Neural progenitor cell (in vitro differentiated cells): ENCODE measurements around the gene CXCL12.

ENCODE experiments used
- EZH2 ChIP-seq: fragments of 200-600 bp; sonication (generic); IDR thresholded peaks from 2 replicates; pipeline ENCODE4 v1.6.1; 2017; ENCODE audit warnings: antibody characterized with exemption, mild to moderate bottlenecking, moderate library complexity
- EZH2phosphoT487 ChIP-seq: fragments of 200-600 bp; sonication (generic); IDR thresholded peaks from 2 replicates; pipeline ENCODE4 v1.6.1; 2017; ENCODE audit warnings: antibody characterized with exemption

DNA sequence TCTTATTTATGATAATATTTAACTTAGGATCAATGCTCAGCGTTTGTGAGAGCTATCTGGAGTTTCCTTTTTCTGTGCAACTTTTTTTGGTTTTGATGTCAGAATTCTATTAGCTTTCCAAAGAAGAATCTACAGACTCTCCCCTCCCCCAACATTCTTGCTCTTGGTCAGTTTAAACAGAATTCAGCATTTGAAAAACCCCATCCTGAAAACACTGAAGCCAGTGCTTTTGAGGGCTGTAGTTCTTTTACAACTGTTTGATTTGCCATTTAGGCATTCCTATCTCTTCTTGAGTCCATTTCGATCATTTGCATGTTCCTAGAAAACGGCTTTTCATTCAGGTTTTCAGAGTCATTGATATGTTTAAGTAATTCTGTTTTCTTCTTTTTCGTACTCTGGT is 15.6 kb upstream of the CXCL12 start:
- TF ChIP-seq EZH2phosphoT487 (no peak), EZH2 (no peak)
